Activated CD4-positive, alpha-beta T cell treated with anti-CD3 and anti-CD28 coated beads, Interleukin-2, amount 10 ng/mL, durations not matched to agents 24 days and 14 days (primary cell): ENCODE data around the gene SURF1. TPM values are rescaled to one million over a fixed set of nuclear protein-coding genes. Genes with fewer than 3 reads are reported as not detected.
"Not testable (repeated sequence)": the region's sequence is repeated elsewhere in the genome, so short reads cannot be mapped to it uniquely, and the experiment has no call there.

Source experiments
- DNase-seq: peaks from one replicate; pipeline ENCODE4 v3.0.0; 2022
- H3K27ac Mint-ChIP-seq: one replicate; pipeline ENCODE4 v1.8.0; 2022; ENCODE audit warnings: mild to moderate bottlenecking, mixed read lengths
- H3K27me3 Mint-ChIP-seq: one replicate; pipeline ENCODE4 v1.8.0; 2022; ENCODE audit warnings: mixed read lengths
- H3K36me3 Mint-ChIP-seq: one replicate; pipeline ENCODE4 v1.8.0; 2022; ENCODE audit warnings: low read depth, mild to moderate bottlenecking, mixed read lengths
- H3K4me1 Mint-ChIP-seq: one replicate; pipeline ENCODE4 v1.8.0; 2021; ENCODE audit warnings: mixed read lengths
- H3K4me3 Mint-ChIP-seq: one replicate; pipeline ENCODE4 v1.8.0; 2022; ENCODE audit warnings: mild to moderate bottlenecking, moderate library complexity, mixed read lengths
- H3K9me3 Mint-ChIP-seq: one replicate; pipeline ENCODE4 v1.8.0; 2021; ENCODE audit warnings: mixed read lengths
- intact Hi-C: fragments of 100-400 bp; cut with micrococcal nuclease; formaldehyde crosslinking; loops from one replicate; pipeline ENCODE4 v1.15.1; 2023
- total RNA-seq: library from RNA; stranded (reverse); gene quantifications from 2 replicates; pipeline ENCODE4 v1.2.3, GENCODE V29; 2022

The SURF1 gene
- total RNA-seq, 1 donor from 2014 or later, result 33.2 TPM

DNA sequence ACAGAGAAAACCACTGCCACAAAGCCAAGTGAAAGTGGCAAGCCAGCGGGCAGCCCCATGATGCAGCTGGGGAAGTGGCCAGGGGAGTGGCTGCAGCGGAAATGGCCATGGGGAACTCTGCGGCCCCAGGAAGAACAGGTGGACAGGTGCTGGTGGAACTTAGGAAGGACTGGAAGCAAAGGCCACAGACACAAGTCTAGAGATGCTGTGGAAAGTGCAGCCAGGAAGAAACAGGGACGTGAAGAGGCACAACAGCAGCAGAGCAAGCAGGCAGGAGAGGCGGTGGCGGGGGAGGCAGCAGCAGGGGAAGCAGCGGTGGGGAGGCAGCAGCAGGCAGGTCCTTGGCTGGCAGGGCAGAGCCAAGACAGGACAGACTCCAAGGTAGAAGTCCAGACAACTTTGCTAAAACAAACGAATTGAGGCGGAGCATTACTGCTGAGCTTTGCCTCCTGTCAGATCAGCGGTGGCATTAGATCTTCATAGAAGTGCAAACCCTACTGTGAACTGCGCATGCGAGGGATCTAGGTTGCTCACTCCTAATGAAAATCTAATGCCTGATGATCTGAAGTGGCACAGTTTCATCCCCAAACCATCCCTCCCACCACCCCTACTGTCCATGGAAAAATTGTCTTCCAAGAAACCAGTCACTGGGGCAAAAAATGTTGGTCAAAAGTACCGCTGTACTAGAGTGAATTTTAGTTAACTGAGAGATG is 32.1 kb downstream of the SURF1 start:
- Mint-ChIP-seq H3K27ac (no peak overlapping the region), H3K4me1 (peaks cover 2% of the 10 kb centered on the region), H3K27me3 (no peaks in the 10 kb centered on the region), H3K36me3 (peaks cover 6% of the 10 kb centered on the region), H3K9me3 (no peaks in the 10 kb centered on the region), H3K4me3 (no peak overlapping the region)
- no peak for DNase-seq
- intact Hi-C loops, result no loop called here

DNA sequence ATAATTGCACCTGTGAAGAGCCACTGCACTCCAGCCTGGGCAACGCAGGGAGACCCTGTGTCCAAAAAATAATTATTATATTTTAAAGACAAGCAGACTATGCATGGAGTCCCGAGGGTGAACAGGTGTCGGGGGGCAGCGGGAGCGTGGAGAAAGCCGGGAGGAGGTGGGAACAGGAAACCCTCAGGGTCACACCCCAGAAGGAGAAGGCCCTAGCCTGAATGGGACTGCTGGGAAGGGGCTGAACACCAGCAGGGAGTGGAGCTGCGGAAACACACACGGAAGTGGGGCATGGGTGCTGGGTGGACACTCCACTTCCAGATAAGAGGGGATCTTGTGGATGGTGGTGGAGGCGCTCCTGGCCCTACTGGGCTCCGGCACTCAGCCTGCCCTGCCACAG is 33.1 kb downstream of the SURF1 start:
- H3K4me1 Mint-ChIP-seq, result no peaks in the 10 kb centered on the region
- no peaks in the 10 kb centered on the region for H3K9me3 Mint-ChIP-seq
- intact Hi-C loops, result no loop called here
- no peak for DNase-seq
- H3K27ac Mint-ChIP-seq, result no peak overlapping the region
- no peaks in the 10 kb centered on the region for H3K36me3 Mint-ChIP-seq
- H3K27me3 Mint-ChIP-seq, result no peaks in the 10 kb centered on the region
- H3K4me3 Mint-ChIP-seq, result no peak overlapping the region

DNA sequence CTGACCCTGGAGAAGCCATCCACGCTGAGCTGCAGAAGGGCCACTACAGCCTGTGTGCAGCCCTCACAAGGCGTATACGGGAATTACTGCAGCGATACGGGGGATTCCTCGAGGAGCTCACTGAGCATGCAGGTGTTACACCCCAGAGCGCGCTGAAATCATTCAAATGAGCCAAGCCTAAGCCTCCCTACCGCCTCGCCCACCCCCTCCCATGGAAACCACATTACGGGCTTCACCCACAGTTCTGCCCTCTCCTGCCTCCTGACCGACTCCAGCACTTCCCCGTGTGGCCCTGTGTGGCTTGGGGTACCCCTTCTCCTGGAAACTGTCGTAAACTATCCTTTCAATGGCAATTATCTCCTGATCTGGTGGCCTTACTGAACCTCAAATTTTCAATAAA is 33.6 kb downstream of the SURF1 start:
- intact Hi-C loops, result no loop called here
- Mint-ChIP-seq H3K4me1 (no peaks in the 10 kb centered on the region), H3K27ac (no peak overlapping the region), H3K27me3 (no peaks in the 10 kb centered on the region), H3K36me3 (no peaks in the 10 kb centered on the region), H3K4me3 (no peak overlapping the region), H3K9me3 (no peaks in the 10 kb centered on the region)
- no peak for DNase-seq

DNA sequence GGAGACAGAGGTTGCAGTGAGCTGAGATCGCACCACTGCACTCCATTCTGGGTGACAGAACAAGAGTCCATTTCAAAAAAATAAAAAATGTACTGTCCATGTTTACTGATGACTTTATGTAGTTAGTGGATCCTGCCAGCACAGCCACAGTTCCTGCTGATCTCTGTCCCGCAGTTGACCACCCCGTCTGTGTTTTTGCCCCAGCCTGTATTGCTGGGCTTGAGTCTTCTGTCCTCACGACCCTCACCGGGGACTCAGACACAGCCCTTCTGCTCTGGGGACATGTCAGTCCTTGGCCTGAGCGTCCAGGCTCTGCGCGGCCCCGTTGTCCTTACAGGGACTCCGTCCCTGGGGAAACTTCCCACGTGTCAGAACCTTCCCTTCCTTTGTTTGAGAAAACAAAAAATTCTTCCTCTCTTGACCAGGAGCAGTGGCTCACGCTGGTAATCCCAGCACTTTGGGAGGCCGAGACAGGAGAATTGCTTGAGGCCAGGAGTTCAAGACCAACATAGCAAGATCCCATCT is 34.8 kb downstream of the SURF1 start:
- no peaks in the 10 kb centered on the region for H3K9me3 Mint-ChIP-seq
- intact Hi-C loops, result no loop called here
- H3K4me3 Mint-ChIP-seq, result no peak overlapping the region
- no peak overlapping the region for H3K27ac Mint-ChIP-seq
- no peaks in the 10 kb centered on the region for H3K4me1 Mint-ChIP-seq
- no peaks in the 10 kb centered on the region for H3K27me3 Mint-ChIP-seq
- H3K36me3 Mint-ChIP-seq, result no peaks in the 10 kb centered on the region
- DNase-seq, result no peak

DNA sequence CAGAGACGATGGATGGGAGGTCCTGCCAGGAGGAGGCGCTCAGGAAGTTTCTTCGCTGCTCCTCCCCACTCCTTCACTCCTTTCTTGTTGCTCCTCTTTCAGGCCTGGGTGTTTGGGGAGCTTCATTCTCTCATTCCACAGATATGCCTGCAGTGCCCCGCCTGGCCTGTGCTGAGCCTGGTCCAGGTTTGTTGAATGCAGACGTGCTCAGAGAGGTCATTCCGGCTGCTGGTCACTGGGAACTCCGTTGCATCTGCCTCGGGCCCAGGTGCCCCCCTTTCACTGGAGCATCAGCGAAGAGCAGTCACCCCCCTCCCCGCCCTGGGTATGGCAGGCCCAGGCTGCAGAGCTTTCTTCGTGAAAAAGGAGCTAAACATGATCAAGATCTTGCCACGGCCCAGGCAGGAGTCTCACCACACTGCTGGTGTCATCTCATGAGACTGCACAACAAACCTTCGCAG is 35.8 kb downstream of the SURF1 start:
- intact Hi-C loops, result no loop called here
- H3K27me3 Mint-ChIP-seq, result peaks cover 2% of the 10 kb centered on the region
- H3K27ac Mint-ChIP-seq, result no peak overlapping the region
- H3K36me3 Mint-ChIP-seq, result no peaks in the 10 kb centered on the region
- no peak for DNase-seq
- no peak overlapping the region for H3K4me3 Mint-ChIP-seq
- no peaks in the 10 kb centered on the region for H3K4me1 Mint-ChIP-seq
- H3K9me3 Mint-ChIP-seq, result no peaks in the 10 kb centered on the region

DNA sequence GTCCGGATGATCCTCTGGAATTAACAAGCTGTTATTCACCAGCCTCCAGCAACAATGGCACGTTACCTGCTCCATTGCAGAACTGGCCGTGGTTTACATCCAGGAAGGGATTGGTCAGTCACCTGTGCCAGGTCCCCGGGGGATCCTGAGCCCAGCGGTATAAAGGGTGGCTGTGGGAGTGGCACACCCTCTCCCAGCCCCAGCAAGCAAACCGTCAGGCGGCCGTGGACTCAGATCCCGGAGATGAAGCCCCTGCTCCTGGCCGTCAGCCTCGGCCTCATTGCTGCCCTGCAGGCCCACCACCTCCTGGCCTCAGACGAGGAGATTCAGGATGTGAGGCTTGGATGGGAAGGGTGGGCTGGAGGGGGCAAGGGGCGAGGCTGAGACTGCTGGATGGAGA is 38.7 kb downstream of the SURF1 start:
- H3K4me1 Mint-ChIP-seq, H3K36me3 Mint-ChIP-seq, intact Hi-C loops, H3K9me3 Mint-ChIP-seq, DNase-seq, H3K4me3 Mint-ChIP-seq, H3K27ac Mint-ChIP-seq, H3K27me3 Mint-ChIP-seq: not testable (repeated sequence)

DNA sequence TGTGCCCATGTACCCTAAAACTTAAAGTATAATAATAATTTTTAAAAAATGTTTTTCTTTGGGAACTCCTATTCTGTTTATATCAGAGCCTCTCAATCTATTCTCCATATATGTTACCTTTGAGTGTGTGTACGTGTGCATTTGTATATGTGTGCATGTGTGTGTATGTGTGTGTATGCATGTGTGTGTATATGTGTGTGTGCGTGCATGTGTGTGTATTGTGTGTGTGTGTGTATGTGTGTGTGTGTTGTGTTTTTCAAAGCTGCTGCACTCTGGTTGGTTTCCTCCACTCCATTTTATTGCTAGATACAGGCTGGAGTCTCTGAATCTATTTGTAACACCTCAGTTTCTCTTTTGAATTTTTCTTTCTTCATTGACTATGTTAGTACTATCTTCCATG is 40.3 kb downstream of the SURF1 start:
- intact Hi-C loops, result no loop called here
- H3K4me1 Mint-ChIP-seq, result no peaks in the 10 kb centered on the region
- no peak for DNase-seq
- no peaks in the 10 kb centered on the region for H3K36me3 Mint-ChIP-seq
- H3K27ac Mint-ChIP-seq, result no peak overlapping the region
- no peak overlapping the region for H3K4me3 Mint-ChIP-seq
- no peaks in the 10 kb centered on the region for H3K9me3 Mint-ChIP-seq
- H3K27me3 Mint-ChIP-seq, result peaks cover 2% of the 10 kb centered on the region

DNA sequence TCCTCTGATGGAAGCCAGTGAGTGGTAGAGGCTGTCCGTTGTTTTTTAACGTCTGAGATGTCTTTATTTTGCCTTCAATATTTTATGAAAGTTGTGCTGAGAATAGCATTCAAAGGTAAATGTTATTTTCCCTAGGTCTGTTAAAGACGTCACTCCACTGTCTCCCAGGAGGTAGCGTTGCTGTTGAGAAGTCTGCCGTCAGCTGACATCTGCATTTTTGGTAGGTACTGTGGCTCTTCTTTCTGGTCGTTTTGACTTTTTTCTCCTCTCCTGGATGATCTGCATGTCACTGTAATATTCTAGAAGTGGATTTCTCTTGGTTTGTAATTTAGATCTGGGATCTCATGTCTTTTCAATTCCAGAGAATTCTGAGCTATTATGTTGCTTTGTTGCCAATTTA is 46.7 kb downstream of the SURF1 start:
- Mint-ChIP-seq H3K4me3 (no peak overlapping the region), H3K4me1 (no peaks in the 10 kb centered on the region), H3K36me3 (no peaks in the 10 kb centered on the region), H3K27me3 (no peaks in the 10 kb centered on the region), H3K27ac (no peak overlapping the region), H3K9me3 (no peaks in the 10 kb centered on the region)
- DNase-seq, result no peak
- intact Hi-C loops, result no loop called here

DNA sequence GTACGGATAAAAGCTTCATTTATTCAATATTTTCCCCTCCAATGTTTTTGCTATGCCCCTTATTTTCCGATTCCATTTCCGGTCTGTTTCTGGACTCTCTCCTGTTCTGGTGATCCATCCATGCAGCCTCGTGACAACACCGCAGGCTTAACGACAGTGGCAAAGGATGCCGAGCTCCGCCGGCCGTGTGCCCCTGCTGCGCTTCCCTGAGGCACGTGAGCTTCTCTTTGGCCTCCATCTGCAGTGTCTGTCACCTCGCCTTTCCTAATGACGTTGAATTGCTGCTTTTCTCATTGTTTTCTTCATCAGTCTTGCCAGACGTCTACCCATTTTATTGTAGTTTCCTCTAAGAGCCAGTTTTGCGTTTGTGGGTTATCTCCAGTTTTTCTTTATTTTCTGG is 49.0 kb downstream of the SURF1 start:
- Mint-ChIP-seq H3K4me1 (no peaks in the 10 kb centered on the region), H3K4me3 (no peak overlapping the region), H3K27me3 (no peaks in the 10 kb centered on the region), H3K27ac (no peak overlapping the region), H3K9me3 (no peaks in the 10 kb centered on the region), H3K36me3 (no peaks in the 10 kb centered on the region)
- DNase-seq, result no peak
- intact Hi-C loops, result no loop called here

DNA sequence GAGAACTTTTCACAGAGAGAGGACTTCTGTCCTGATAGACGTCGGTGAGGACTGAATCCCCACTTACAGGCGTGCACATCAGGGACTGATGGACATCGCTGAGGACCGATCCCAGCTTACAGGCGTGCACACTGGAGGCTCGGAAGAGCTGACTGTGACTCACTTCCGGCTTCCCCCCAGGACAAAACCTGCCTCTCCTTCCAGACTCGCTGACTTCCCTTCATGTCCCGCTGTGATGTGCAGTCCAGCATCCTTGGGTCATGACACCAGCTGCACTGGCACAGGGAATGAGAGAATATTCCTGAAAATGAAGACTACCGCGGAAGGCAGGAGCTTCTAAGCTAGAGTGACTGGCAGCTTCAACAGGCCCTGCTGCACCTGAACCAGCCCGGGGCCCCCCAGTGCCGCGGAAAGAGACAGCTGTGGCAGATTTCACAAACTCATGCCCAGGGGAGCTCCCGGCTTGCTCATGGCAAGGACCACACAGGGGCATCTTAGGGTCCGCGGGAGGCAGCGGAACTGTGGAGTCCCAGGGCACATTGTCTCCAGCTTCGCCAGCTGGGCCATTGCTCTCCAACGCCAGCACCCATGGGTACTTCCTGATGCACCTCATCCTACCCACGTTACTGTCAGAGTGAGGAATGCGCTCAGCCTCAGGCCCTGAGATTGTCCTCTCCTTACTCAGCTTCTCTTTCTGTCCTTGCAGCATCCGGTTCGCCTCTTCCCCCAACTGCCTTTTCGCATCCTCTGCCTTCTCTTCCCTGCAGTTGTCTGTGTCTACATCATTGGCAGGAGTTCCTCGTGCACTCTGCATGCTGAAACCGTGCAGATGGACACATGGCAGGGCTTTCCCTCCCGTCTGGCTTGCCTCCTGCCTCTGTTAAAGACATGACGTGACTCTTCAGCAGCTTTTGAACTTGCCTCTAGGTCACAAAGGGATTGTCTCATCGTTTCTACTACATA is 49.8 kb downstream of the SURF1 start:
- H3K4me3 Mint-ChIP-seq, result no peak overlapping the region
- no peaks in the 10 kb centered on the region for H3K27me3 Mint-ChIP-seq
- no peak overlapping the region for H3K27ac Mint-ChIP-seq
- H3K9me3 Mint-ChIP-seq, result no peaks in the 10 kb centered on the region
- DNase-seq, result no peak
- H3K4me1 Mint-ChIP-seq, result no peaks in the 10 kb centered on the region
- no peaks in the 10 kb centered on the region for H3K36me3 Mint-ChIP-seq
- intact Hi-C loops, result no loop called here

DNA sequence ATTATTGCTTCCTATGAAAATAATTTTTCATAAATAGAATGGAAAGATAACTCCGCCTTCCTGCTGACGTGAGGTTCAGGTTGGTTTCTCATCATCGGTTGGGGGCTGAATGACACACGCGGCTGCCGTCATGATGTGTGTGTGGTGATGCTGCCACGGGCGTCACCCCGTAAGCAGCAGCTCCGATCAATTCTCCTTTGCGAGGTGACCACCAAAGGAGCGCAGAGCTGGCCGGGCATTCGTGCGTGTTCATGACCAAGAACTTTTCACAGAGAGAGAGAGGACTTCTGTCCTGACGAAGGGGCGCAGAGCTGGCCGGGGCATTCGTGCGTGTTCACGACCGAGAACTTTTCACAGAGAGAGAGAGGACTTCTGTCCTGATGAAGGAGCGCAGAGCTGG is 50.6 kb downstream of the SURF1 start:
- Mint-ChIP-seq H3K9me3 (no peaks in the 10 kb centered on the region), H3K4me3 (no peak overlapping the region), H3K27ac (no peak overlapping the region), H3K4me1 (no peaks in the 10 kb centered on the region), H3K36me3 (no peaks in the 10 kb centered on the region), H3K27me3 (no peaks in the 10 kb centered on the region)
- intact Hi-C loops, result no loop called here
- no peak for DNase-seq

DNA sequence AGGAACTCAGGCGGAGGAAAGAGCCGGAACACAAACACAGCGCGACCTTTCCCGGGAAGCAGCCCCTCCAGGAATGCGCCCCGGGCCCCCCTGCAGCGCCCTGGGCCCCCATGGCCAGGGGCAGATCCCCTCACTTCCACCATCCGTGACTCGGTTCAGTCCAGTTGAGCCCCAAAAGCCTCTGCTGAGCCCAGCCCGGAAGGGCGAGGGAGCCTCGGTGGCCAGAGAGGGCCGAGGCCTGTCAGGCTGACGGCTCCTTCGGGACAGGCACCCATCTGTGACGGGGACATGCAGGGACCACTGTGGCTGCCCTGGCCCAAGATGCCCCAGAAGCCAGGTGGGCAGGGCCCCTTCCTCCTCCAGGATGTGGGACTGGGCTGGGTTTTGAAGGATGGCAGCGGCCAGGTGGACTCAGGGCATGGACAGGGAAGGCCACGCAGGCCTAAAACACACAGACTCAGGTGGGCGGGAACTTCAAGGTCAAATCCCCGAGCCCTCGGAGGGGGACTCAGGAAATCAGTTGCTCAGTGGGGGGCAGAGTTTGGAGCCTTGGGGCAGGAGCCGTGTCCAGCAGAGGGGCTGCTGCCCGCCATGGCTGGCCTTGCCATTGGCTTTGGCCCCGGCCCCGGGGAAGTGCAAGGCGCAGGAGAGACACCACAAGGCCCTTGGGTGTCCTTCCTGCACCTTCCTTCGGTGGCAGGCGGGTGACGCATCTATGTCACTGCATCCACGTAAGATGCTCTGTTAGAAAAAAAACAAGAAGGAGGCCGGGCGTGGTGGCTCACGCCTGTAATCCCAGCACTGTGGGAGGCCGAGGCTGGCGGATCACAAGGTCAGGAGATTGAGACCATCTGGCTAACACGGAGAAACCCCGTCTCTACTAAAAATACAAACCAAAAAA is 51.6 kb downstream of the SURF1 start:
- no peak overlapping the region for H3K4me3 Mint-ChIP-seq

DNA sequence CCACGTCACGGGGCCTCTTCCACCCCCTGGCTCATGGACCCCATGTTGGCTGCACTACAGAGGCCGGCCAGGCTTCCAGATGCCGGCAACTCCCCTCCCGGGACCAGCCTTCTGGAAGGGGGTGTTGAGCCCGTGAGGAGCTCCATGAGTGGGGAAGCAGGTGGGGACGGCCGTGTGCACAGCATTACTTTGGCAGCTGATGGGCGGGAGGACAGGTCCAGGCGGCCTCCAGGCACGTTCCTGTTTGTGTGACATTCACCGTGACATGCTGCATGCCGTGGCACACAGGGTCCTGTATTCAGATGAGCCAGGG is 52.2 kb downstream of the SURF1 start:
- no peak for DNase-seq
- peaks cover 2% of the 10 kb centered on the region for H3K27me3 Mint-ChIP-seq
- no peaks in the 10 kb centered on the region for H3K4me1 Mint-ChIP-seq
- H3K27ac Mint-ChIP-seq, result no peak overlapping the region
- intact Hi-C loops, result no loop called here
- no peak overlapping the region for H3K4me3 Mint-ChIP-seq
- no peaks in the 10 kb centered on the region for H3K9me3 Mint-ChIP-seq
- no peaks in the 10 kb centered on the region for H3K36me3 Mint-ChIP-seq

More for the DNA sequence above, 51.6 kb downstream of the SURF1 start:
- Mint-ChIP-seq H3K27ac (no peak overlapping the region), H3K36me3 (no peaks in the 10 kb centered on the region), H3K27me3 (peaks cover under 1% of the 10 kb centered on the region), H3K9me3 (no peaks in the 10 kb centered on the region), H3K4me1 (no peaks in the 10 kb centered on the region)
- intact Hi-C loops, result no loop called here
- DNase-seq, result no peak
